NCI-H226 (cell line): ENCODE data around the gene ZDHHC17.
"Not testable (repeated sequence)": the region's sequence is repeated elsewhere in the genome, so short reads cannot be mapped to it uniquely, and the experiment has no call there.

Experiments used
- DNase-seq: peaks from one replicate; pipeline ENCODE4 v3.0.0-alpha.2; 2015

ZDHHC17 gene

GRCh38 chr12:76777765-76778216 lies 13.9 kb downstream of the ZDHHC17 start:
- DNase-seq, result no peak

GRCh38 chr12:76778364-76778763 lies 14.4 kb downstream of the ZDHHC17 start:
- DNase-seq, result no peak

DNA sequence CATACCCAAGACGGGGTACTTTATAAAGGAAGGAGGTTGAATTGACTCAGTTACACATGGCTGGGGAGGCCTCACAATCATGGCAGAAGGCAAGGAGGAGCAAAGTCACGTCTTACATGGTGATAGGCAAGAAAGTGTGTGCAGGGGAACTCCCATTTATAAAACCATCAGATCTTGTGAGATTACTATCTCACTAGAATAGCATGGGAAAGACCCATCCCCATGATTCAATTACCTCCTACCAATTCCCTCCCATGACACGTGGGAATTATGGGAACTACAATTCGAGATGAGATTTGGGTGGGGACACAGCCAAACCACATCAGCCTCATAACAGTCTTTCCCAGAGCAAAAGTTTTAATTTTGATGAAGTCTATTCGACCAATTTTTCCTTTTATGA lies 15.4 kb downstream of the ZDHHC17 start:
- not testable (repeated sequence) for DNase-seq

- no peak for DNase-seq
Measured at GRCh38 chr12:76781321-76781720, 17.4 kb downstream of the ZDHHC17 start.

DNA sequence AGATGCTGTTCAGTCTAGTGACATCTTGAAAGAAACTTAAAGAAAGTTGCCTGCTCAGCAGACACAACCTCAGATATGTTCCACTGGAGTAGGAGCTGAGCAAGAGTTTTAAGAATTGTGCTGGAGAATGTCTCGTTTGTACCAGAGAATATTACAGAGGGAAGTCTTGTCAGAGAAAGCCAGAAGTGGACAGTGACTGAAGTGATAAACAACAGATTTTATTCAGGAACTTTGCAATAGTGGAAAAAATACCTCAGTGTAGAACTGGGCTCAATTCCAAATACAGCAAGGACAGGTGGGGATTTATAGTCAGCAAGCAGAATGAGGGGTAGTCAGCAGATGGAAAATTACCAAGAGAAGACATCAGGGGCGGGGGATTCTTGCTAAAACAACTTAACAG lies 18.6 kb downstream of the ZDHHC17 start:
- DNase-seq, result no peak

DNA sequence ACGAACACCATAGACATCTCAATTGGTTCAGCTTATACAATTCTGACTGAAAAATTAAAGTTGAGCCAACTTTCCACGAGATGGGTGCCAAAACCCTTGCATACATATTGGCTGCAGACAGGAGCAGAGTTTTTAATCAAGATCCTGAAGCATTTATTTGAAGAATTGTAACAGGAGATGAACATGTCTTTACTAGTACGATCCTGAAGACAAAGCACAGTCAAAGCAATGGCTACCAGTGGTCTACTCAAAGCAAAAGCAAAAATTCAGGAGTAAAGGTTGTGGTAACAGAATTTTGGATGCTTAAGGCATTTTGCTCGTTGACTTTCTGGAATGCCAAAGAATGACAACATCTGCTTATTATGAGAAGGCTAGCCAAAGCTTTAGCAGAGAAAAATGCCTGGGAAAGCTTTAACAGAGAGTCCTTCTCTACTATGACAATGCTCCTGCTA lies 20.7 kb downstream of the ZDHHC17 start:
- DNase-seq, result peak; percentile 36

DNA sequence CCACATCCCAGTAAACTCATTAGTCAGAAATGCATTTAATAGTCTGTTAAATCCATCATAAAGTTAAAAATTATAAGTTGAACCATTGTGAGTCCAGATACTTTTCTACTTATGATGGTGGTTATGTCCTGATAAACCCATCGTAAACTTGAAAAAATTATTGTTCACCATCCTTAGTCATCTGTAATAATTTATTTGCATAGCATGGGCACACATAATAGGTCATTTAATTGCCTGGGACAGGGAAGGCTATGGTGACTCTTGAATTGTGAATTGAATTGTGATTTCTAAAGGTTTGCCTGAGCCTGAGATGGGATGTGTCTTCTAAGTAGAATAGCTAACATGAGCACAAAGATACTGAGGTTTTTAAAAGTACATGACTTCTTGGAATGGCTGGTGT lies 21.5 kb downstream of the ZDHHC17 start:
- DNase-seq, result no peak

- DNase-seq, result no peak
Measured at GRCh38 chr12:76786986-76787385, 23.1 kb downstream of the ZDHHC17 start.

- no peak for DNase-seq
Measured at GRCh38 chr12:76787689-76788088, 23.8 kb downstream of the ZDHHC17 start.

DNA sequence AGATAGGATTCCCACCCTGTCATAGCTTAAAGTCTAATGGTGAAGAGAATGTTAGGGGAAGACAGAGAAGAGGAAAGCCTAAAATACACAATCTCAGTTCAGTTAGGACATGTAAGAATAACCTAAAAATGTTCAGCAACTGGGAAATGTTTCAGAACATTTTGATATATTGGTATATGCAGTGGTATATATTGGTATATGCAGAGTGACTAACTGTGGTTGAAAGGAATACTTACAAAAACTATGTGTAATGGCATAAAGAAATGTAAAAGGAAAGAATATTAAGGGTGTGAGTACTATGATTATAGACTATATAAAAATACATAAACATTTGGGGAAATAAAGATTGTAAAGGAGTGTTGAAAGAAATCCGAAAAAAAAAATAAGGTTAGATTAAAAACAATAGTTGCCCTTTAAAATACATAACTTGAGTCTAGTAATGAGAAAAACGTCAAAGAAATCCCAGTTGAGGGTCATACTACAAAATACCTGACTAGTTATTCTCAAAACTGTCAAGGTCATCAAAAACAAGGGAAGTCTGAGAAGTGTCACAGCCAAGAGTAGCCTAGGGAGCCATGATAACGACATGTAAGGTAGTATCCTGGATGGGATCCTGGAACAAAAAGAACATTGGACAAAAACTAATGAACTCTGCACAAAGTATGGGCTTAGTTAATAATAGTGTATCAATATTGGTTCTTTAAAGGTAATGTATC lies 25.6 kb downstream of the ZDHHC17 start:
- DNase-seq, result no peak

GRCh38 chr12:76790564-76791552 lies 26.9 kb downstream of the ZDHHC17 start:
- peak; percentile 7 for DNase-seq

DNA sequence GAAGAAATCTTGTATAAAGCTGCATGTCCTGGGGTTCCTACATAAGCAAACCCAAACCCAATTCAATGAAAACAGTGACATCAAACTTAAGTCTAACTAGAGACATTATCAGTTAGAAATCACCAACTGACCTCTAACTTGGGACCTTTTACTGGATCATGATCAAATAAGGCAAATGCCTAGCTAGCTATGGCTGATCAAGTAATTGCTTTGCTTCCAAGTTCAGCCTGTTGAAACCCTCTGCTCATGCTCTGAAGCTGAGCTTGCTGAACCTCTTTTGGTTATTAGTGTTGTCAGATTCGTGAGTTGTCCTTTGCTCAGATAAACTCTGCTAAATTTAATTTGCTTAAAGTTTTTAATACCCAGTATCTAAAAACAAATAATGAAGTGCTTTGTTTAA lies 28.9 kb downstream of the ZDHHC17 start:
- DNase-seq, result no peak

DNA sequence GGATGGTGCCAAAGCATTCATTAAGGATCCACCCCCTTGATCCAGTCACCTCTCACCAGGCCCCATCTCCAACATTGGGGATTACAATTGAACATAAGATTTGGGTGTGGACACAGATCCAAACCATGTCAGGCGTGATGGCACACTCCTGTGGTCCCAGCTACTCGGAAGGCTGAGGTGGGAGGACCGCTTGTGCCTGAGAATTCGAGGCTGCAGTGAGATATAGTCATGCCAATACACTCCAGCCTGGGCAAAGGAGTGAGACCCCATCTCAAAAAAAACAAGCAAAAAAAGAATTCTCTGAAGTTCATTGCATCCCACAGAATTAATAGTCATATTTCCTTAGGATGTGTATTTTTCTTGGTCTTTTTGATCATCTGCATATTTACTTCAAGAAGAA lies 34.9 kb downstream of the ZDHHC17 start:
- no peak for DNase-seq

DNA sequence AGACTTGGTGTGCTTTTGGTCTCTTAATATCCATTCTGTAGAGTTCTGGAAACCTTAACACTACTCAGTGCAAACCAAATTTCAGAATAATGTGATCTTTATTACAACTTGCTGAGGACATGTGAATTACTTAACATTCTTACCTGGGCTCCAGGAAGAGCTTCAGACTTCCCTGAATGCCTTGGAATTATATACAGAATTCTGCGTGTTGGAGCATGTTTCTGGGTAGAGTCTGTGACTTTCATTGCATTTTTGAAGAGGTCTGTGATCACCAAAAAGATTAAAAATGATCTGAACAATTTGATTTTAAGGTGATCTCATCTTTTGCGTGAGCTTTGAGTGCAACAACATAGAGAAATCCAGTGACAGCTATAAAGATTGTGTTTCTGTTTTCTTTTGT lies 35.4 kb downstream of the ZDHHC17 start:
- DNase-seq, result no peak

GRCh38 chr12:76802060-76802459 lies 38.1 kb downstream of the ZDHHC17 start:
- DNase-seq, result no peak

DNA sequence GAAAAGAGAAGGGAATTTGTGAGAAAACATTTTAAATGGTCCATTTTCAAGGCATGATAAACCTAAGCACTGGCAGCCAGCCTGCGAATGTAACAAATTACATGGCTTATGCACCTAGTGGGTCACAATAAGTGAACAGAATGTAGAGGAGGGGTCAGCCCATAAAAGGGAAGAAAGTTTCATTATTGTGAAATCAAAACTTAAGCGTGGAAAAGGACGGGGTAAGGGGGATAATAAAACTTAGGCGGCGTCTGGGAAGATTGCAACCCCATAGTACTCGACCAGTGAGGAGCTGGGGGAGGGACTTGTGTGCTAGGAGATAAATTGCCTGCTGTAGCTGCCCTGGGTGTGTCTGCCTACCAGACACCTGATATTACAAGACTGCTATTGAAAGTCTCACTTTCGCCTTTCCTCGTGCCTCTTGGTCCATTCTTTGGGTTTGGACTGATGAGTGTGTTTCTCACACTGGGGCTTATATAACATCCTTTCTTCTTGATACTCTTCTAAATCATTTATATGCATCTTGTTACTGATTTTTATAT lies 40.6 kb downstream of the ZDHHC17 start:
- no peak for DNase-seq

DNA sequence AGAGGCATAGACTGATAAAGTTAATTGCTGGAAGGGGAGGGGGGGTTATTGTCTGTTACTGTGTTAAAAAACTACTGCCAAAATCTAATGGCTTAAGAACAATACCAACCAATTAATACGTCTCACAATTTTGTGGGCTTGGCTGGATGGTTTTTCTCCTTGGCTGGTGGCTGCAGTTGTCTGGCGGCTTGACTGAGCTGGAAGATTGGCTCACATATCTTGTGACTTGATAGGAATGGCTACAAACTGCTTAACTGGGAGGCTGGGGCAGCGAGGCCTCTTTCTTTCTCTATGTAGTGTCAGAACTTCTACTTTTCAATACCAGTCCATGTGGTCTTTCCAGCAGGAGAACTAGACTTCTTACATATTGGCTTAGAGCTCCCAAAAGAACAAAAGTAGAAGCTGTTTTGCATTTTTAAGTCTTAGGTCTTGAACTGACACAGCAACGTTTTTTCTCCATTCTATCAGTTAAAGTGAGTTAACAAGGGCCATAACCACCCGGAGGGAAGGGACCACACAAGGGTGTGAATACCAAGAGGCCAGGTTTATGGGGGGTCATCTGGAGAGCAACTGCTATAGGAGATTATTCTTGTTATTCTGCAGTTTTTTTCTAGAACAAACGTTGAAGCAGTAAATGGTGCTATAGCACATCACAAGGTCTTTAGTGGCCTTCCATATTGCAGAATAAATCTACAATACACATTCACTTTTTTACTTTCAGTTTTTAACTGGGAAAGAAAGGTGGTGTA lies 46.9 kb downstream of the ZDHHC17 start:
- DNase-seq, result no peak

DNA sequence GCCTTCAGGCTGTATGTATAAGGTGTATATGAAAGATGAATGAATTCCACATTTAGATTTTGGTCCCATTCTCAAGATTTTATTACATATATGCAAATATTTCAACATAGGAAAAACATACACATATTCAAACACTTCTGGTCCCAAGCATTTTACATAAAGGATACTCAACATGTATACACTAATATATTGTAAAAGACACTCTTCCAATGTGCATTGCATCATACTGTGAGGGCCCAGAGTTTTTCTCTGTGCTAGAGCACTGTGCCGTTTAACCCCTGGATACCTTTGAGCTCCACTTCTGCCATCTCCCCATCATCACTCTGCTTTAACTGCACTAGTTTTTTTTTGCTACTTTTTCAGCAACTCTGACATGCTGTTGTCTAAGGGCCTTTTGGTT lies 48.1 kb downstream of the ZDHHC17 start:
- DNase-seq, result no peak

GRCh38 chr12:76813265-76813664 lies 49.4 kb downstream of the ZDHHC17 start:
- DNase-seq, result peak; percentile 14

DNA sequence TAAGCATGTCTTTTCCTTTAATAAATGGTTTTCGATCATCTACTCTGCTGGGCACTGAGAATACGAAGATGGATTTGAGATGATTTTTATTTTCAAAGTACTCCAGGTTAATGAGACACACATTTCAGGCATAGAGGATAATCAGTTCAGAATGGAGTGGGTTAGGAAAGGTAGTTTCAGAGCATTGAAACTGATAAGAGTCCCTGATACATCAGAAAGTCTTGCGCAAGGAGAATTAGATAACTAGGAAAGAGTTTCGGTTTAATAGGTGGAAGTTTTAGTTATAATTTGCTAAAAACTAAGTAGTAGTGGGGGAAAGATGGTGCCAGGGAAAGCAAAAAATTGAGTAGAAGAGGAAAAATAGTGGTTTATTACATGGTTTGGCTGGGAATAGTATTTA lies 50.1 kb downstream of the ZDHHC17 start:
- DNase-seq, result peak; percentile 18

DNA sequence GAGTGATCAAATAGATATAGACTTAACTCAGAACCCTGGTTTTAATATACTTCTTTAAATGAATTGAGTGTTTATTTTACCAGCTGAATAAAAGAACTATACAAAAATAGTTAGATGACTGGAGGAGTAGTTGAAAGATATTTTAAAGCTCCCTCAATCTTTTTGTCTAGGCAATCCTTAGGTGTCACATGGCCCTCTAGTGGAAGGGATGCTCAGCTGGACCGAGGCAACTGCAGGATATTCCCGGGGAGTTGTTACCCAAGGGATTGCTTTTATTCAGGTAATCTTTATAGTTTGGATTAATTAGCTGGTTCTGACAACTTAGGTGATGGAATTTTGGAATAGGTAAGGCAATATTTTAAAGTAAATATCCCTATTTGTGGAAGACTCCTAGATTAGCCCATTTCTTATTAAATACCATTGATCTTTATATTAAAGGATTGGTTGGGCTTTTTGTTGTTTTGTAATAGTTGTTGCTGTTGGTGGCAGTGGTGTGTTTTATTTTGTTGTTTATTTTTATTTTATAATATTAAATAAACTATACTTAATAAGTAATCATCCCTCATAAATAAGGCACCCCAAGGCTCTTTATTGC lies 57.1 kb downstream of the ZDHHC17 start:
- DNase-seq, result peak; percentile 28

GRCh38 chr12:76830436-76830835 lies 66.5 kb downstream of the ZDHHC17 start:
- no peak for DNase-seq
